Adipocyte (in vitro differentiated cells): ENCODE results near the gene EDEM3.

Experiments used
- DNase-seq: peaks from one replicate; pipeline ENCODE4 v3.0.0-alpha.2; 2015; ENCODE audit warnings: low read depth
- H3K27me3 ChIP-seq: replicated peaks from 2 replicates; pipeline ENCODE4 v1.7.0; 2013; ENCODE audit warnings: mild to moderate bottlenecking, low read length, moderate library complexity; ENCODE audit not compliant: control insufficient read depth, insufficient read depth
- H3K36me3 ChIP-seq: 2 replicates; pipeline ENCODE4 v1.7.0; 2013; ENCODE audit warnings: low read length, mild to moderate bottlenecking, moderate library complexity; ENCODE audit not compliant: control insufficient read depth, insufficient read depth, severe bottlenecking
- H3K4me1 ChIP-seq: 2 replicates; pipeline ENCODE4 v1.7.0; 2013; ENCODE audit warnings: mild to moderate bottlenecking, low read length, moderate library complexity; ENCODE audit not compliant: control insufficient read depth, insufficient read depth
- H3K4me3 ChIP-seq: 2 replicates; pipeline ENCODE4 v1.7.0; 2013; ENCODE audit warnings: mild to moderate bottlenecking, low read length, moderate library complexity
- H3K9ac ChIP-seq: 2 replicates; pipeline ENCODE4 v1.7.0; 2013; ENCODE audit warnings: mild to moderate bottlenecking, low read length, moderate library complexity
- H3K9me3 ChIP-seq: 2 replicates; pipeline ENCODE4 v1.7.0; 2013; ENCODE audit warnings: mild to moderate bottlenecking, low read length, moderate library complexity; ENCODE audit not compliant: control insufficient read depth

Gene EDEM3

GRCh38 chr1:184664661-184665060 lies 90.0 kb downstream of the EDEM3 start:
- Histone ChIP-seq H3K27me3 (peaks cover 6% of the 10 kb centered on the region), H3K9me3 (no peaks in the 10 kb centered on the region), H3K4me3 (no peak overlapping the region), H3K4me1 (peaks cover 6% of the 10 kb centered on the region), H3K9ac (peak overlapping the region; percentile 77), H3K36me3 (no peaks in the 10 kb centered on the region)
- no peak for DNase-seq

GRCh38 chr1:184664042-184664660 lies 90.5 kb downstream of the EDEM3 start:
- H3K27me3 ChIP-seq, result peaks cover 6% of the 10 kb centered on the region
- no peaks in the 10 kb centered on the region for H3K36me3 ChIP-seq
- peaks cover 6% of the 10 kb centered on the region for H3K4me1 ChIP-seq
- peak; percentile 93 for DNase-seq
- peak overlapping the region; percentile 79 for H3K4me3 ChIP-seq
- no peaks in the 10 kb centered on the region for H3K9me3 ChIP-seq
- peak overlapping the region; percentile 77 for H3K9ac ChIP-seq

GRCh38 chr1:184661801-184662200 lies 92.9 kb downstream of the EDEM3 start:
- peaks cover 6% of the 10 kb centered on the region for H3K4me1 ChIP-seq
- H3K9me3 ChIP-seq, result no peaks in the 10 kb centered on the region
- H3K4me3 ChIP-seq, result no peak overlapping the region
- no peak overlapping the region for H3K9ac ChIP-seq
- no peaks in the 10 kb centered on the region for H3K36me3 ChIP-seq
- no peak for DNase-seq
- peaks cover 6% of the 10 kb centered on the region for H3K27me3 ChIP-seq

GRCh38 chr1:184660462-184661191 lies 94.0 kb downstream of the EDEM3 start:
- Histone ChIP-seq H3K4me1 (peaks cover 6% of the 10 kb centered on the region), H3K9me3 (no peaks in the 10 kb centered on the region), H3K27me3 (peaks cover 6% of the 10 kb centered on the region), H3K36me3 (no peaks in the 10 kb centered on the region), H3K9ac (no peak overlapping the region), H3K4me3 (no peak overlapping the region)
- DNase-seq, result peak; percentile 4

- Histone ChIP-seq H3K9me3 (no peaks in the 10 kb centered on the region), H3K9ac (no peak overlapping the region), H3K36me3 (no peaks in the 10 kb centered on the region), H3K4me1 (no peaks in the 10 kb centered on the region), H3K4me3 (no peak overlapping the region), H3K27me3 (no peaks in the 10 kb centered on the region)
- DNase-seq, result no peak
These were observed 96.6 kb downstream of the EDEM3 start for GRCh38 chr1:184658055-184658454.

- no peaks in the 10 kb centered on the region for H3K36me3 ChIP-seq
- DNase-seq, result no peak
- peaks cover 6% of the 10 kb centered on the region for H3K9me3 ChIP-seq
- H3K4me3 ChIP-seq, result no peak overlapping the region
- no peak overlapping the region for H3K9ac ChIP-seq
- H3K27me3 ChIP-seq, result no peaks in the 10 kb centered on the region
- no peaks in the 10 kb centered on the region for H3K4me1 ChIP-seq
These were observed 98.4 kb downstream of the EDEM3 start for GRCh38 chr1:184656221-184656620.

GRCh38 chr1:184655185-184655584 lies 99.5 kb downstream of the EDEM3 start:
- Histone ChIP-seq H3K4me1 (peaks cover under 1% of the 10 kb centered on the region), H3K4me3 (no peak overlapping the region), H3K9ac (no peak overlapping the region), H3K27me3 (no peaks in the 10 kb centered on the region), H3K36me3 (no peaks in the 10 kb centered on the region), H3K9me3 (peaks cover 6% of the 10 kb centered on the region)
- DNase-seq, result no peak

GRCh38 chr1:184650177-184650866 lies 104.3 kb downstream of the EDEM3 start:
- no peaks in the 10 kb centered on the region for H3K27me3 ChIP-seq
- no peaks in the 10 kb centered on the region for H3K36me3 ChIP-seq
- no peak overlapping the region for H3K9ac ChIP-seq
- peaks cover 6% of the 10 kb centered on the region for H3K9me3 ChIP-seq
- peaks cover 32% of the 10 kb centered on the region for H3K4me1 ChIP-seq
- DNase-seq, result no peak
- H3K4me3 ChIP-seq, result no peak overlapping the region

GRCh38 chr1:184649451-184649888 lies 105.2 kb downstream of the EDEM3 start:
- peaks cover 32% of the 10 kb centered on the region for H3K4me1 ChIP-seq
- peak overlapping the region; percentile 58 for H3K4me3 ChIP-seq
- H3K36me3 ChIP-seq, result no peaks in the 10 kb centered on the region
- no peaks in the 10 kb centered on the region for H3K27me3 ChIP-seq
- H3K9ac ChIP-seq, result peak overlapping the region; percentile 33
- H3K9me3 ChIP-seq, result peaks cover 6% of the 10 kb centered on the region
- no peak for DNase-seq

GRCh38 chr1:184648856-184649201 lies 105.8 kb downstream of the EDEM3 start:
- Histone ChIP-seq H3K9ac (peak overlapping the region; percentile 33), H3K27me3 (no peaks in the 10 kb centered on the region), H3K4me3 (peak overlapping the region; percentile 58), H3K36me3 (no peaks in the 10 kb centered on the region), H3K4me1 (peaks cover 32% of the 10 kb centered on the region), H3K9me3 (peaks cover 6% of the 10 kb centered on the region)
- DNase-seq, result no peak

- peaks cover 6% of the 10 kb centered on the region for H3K9me3 ChIP-seq
- no peak overlapping the region for H3K9ac ChIP-seq
- H3K36me3 ChIP-seq, result no peaks in the 10 kb centered on the region
- H3K4me1 ChIP-seq, result peaks cover 32% of the 10 kb centered on the region
- no peak overlapping the region for H3K4me3 ChIP-seq
- H3K27me3 ChIP-seq, result no peaks in the 10 kb centered on the region
- no peak for DNase-seq
These were observed 106.3 kb downstream of the EDEM3 start for GRCh38 chr1:184648160-184648855.
